ENCODE data around the gene ATP10A.

Gene ATP10A

DNA sequence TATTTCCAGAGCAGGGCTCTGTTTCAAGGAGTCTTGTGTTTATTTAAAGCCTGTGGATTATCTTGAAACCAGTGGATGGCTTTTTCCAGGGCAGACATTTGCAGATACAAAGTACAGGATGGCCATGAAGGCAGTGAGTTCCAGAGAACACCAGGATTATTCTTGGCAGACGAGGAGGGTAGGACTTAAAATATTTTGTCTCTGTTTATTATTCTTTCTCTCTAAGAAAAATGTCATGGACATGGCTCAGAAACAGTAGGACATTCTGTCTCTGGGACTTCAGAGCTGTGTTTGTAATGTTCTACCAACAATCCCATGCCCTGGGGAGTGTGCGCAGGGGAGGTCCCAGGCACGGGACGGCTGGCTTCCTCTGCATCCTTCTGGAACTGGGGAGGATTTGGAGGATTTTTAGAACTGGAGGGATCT lies 125.9 kb downstream of the ATP10A start:
- Histone ChIP-seq H3K4me3 (peak overlapping the region; percentile 3 to 7), H3K27ac (peak overlapping the region; percentile 79 to 82), H3K9me3 (no peaks in the 10 kb centered on the region), H3K27me3 (no peaks in the 10 kb centered on the region), H3K4me1 (peaks cover 0 to 93% (median 68%) of the 10 kb centered on the region in 4 donors), H3K36me3 (peaks cover 0 to 7% (median 0%) of the 10 kb centered on the region in 3 donors)
- DNase-seq = peak; percentile 81 to 94
- TF ChIP-seq, protein P1, sequence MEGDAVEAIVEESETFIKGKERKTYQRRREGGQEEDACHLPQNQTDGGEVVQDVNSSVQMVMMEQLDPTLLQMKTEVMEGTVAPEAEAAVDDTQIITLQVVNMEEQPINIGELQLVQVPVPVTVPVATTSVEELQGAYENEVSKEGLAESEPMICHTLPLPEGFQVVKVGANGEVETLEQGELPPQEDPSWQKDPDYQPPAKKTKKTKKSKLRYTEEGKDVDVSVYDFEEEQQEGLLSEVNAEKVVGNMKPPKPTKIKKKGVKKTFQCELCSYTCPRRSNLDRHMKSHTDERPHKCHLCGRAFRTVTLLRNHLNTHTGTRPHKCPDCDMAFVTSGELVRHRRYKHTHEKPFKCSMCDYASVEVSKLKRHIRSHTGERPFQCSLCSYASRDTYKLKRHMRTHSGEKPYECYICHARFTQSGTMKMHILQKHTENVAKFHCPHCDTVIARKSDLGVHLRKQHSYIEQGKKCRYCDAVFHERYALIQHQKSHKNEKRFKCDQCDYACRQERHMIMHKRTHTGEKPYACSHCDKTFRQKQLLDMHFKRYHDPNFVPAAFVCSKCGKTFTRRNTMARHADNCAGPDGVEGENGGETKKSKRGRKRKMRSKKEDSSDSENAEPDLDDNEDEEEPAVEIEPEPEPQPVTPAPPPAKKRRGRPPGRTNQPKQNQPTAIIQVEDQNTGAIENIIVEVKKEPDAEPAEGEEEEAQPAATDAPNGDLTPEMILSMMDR (IDR thresholded peaks at IDR 0.05) = no peak
- intact Hi-C loops (cut with DNase I; ENCODE audit: low total_unique reads) = loop anchor here (2.0 to 10.0 kb wide), 2 partner anchors 58 to 126 kb away; partner anchors contain the start of gene ATP10A

DNA sequence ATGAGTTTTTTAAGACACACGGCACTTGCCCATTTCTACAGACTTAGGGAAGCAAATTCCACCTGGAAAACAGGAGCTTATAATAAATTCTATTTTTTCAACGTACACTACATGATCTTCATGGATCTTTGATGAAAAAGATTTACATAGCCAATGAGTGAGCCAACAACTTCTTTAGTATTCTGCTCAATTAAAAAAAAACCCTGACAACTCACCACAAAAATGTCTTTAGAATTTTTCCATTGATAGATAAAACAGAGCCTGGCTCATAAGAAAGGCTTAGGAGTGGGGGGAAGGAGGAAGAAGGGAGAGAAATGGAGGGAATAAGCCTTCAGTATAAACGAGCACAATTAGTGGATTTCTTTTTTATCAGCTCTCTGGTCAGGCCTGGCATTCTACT lies 126.7 kb downstream of the ATP10A start:
- H3K4me3 ChIP-seq = peak overlapping the region in 1 of 2 donors; percentile 7
- H3K27ac ChIP-seq = peak overlapping the region; percentile 79 to 82
- H3K27me3 ChIP-seq = no peaks in the 10 kb centered on the region
- no peaks in the 10 kb centered on the region for H3K9me3 ChIP-seq
- peaks cover 0 to 7% (median 0%) of the 10 kb centered on the region in 3 donors for H3K36me3 ChIP-seq
- peaks cover 0 to 93% (median 71%) of the 10 kb centered on the region in 4 donors for H3K4me1 ChIP-seq
- DNase-seq = no peak
- intact Hi-C loops (cut with DNase I; ENCODE audit: low total_unique reads) = loop anchor here (2.0 to 10.0 kb wide), 2 partner anchors 58 to 126 kb away; partner anchors contain the start of gene ATP10A
- TF ChIP-seq, protein P1 (IDR thresholded peaks at IDR 0.05) = no peak

DNA sequence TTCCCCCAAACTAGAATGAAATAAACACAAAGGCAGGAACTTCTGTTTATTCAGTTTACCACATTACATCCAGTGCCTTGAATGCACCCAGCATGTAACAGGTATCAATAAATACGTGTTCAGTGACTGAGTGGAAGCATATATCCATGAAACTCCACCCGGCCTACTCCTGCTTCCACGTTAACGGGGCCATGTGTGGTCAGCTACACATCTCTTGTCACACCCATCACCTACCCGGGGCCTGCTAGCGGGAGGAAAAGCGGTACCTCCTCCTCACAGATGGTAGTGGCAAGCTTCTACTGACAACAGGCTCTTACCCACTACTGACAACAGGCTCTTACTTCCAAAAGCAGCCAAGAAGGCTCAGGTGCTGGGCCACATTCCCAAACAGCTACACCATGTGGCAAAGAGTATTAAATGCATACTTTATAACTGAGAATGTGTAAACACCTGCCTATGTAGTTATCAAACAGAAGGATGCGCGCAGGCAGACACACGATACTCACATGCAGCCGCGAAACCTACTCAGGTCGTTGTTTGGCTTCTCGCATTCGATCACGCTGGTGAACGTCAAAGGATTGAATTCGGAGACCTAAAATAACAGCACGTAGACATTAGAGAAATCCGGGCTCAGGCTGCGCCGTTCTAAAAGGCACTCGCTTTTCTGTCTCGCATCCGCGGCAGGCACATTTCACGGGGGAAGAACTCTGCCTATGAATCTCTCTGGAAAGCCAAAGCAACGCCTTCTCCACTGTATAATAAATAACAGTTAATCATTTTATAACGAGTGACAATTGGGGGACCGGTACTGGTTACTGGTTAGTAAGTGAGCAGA lies 127.4 kb downstream of the ATP10A start:
- Histone ChIP-seq H3K27ac (peak overlapping the region; percentile 79 to 82), H3K4me1 (peaks cover 0 to 93% (median 71%) of the 10 kb centered on the region in 4 donors), H3K36me3 (peaks cover 0 to 9% (median 0%) of the 10 kb centered on the region in 3 donors), H3K27me3 (no peaks in the 10 kb centered on the region), H3K9me3 (no peaks in the 10 kb centered on the region), H3K4me3 (no peak overlapping the region)
- intact Hi-C loops (cut with DNase I; ENCODE audit: low total_unique reads) = loop anchor here (2.0 to 10.0 kb wide), 2 partner anchors 59 to 127 kb away; partner anchors contain the start of gene ATP10A
- DNase-seq = no peak
- TF ChIP-seq, protein P1 (IDR thresholded peaks at IDR 0.05) = no peak

DNA sequence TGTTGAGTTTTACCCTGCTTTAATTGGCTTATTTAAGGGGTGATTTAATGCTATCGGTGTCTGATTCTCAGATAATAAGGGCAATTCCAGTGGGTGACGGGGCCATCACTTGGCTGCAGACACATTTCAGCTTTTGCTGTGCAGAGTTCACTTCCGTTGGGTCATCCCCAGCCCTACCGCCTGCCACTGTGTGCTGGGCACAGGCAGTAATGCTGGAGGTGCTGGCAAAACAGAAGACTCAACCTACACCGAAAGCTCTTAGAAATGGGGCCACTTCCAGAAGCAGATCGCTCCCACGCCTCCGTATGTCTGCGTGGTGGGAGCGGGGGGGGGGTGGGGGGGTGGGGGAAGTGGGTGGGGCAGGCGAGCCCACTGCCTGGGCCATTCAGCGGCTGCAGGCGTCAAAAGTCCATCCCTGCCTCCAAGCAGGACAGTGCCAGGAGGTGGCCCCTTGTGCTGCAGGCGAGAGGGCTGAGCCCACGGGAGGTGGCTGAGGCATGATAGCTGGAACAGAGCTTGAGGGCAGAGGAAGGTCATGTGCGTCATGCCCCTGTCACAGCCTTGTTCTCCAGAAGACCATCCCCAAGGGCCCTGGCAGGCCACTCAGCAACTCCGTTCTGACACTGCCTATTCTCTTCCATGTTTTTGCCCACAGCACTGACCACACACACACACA lies 128.3 kb downstream of the ATP10A start:
- Histone ChIP-seq H3K36me3 (peaks cover 0 to 10% (median 0%) of the 10 kb centered on the region in 3 donors), H3K27me3 (no peaks in the 10 kb centered on the region), H3K4me1 (peaks cover 0 to 89% (median 63%) of the 10 kb centered on the region in 4 donors), H3K4me3 (no peak overlapping the region), H3K27ac (peak overlapping the region; percentile 79 to 82), H3K9me3 (no peaks in the 10 kb centered on the region)
- intact Hi-C loops (cut with DNase I; ENCODE audit: low total_unique reads) = loop anchor here (10.0 kb wide), 1 partner anchor 60 kb away; no protein-coding TSS in a partner anchor
- DNase-seq = peak in 1 of 2 donors; percentile 87
- TF ChIP-seq, protein P1 (IDR thresholded peaks at IDR 0.05) = no peak

DNA sequence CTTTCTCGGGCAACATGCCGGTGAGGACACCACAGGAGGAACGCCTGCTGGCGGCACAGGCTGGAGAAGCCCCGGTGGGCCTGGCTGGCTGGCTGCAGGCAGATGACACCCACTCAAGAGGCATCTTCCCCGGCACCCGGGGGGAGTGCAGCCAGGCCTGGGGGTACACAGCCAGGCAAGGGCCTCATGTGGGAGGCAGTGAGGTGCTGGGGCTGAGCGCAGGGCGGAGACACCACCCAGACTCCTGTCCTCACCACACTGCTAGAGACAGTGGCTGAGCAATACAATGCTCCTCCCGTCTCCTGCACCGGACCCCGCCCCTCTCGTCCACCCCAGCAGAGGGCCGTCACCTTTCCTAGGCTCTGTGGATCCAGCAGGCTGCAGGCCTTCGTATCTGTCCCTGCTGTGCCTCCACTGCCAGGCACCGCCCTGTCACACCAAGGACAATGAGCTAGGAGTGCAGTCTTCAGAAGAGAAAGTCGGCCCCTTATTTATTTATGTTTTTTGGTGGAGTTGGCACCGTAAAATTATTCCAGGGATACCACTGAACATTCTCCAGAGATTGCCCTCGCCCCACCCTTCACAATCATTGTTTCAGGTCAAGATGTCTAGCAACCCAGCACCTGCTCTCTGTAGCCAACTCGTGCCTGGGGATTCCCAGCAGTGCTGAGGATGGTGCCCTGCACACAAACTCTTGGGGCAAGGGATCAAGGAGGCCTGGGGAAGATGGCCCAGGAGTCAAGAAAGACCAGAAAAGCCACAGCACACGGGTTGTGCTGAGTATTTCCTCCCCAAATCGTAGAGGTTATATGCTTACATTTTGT lies 129.1 kb downstream of the ATP10A start:
- Histone ChIP-seq H3K9me3 (no peaks in the 10 kb centered on the region), H3K27ac (peak overlapping the region; percentile 79 to 82), H3K36me3 (peaks cover 0 to 10% (median 5%) of the 10 kb centered on the region in 3 donors), H3K4me1 (peaks cover 0 to 82% (median 57%) of the 10 kb centered on the region in 4 donors), H3K27me3 (no peaks in the 10 kb centered on the region), H3K4me3 (no peak overlapping the region)
- TF ChIP-seq, protein P1 (IDR thresholded peaks at IDR 0.05) = no peak
- no peak for DNase-seq
- intact Hi-C loops (cut with DNase I; ENCODE audit: low total_unique reads) = loop anchor here (10.0 kb wide), 1 partner anchor 61 kb away; no protein-coding TSS in a partner anchor
